ENCODE measurements around the gene CLASP1.
"Not testable (repeated sequence)": the region's sequence is repeated elsewhere in the genome, so short reads cannot be mapped to it uniquely, and the experiment has no call there.

DNA sequence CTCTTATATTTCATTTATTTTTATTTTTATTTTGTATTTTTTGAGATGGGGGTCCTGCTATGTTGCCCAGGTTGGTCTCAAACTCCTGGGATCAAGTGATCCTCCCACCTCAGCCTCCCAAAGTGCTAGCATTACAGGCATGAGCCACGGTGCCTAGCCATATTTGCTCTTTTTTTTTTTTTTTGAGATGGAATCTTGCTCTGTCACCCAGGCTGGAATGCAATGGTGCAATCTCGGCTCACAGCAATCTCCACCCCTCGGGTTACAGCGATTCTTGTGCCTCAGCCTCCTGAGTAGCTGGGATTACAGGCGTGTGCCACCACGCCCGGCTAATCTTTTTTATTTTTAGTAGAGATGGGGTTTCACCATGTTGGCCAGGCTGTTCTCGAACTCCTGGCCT, 317.9 kb downstream of the CLASP1 start:
- not testable (repeated sequence) for TF ChIP-seq POLR2AphosphoS5 (IDR thresholded peaks at IDR 0.05; ENCODE audit: low read depth, low read length); TAF1 (IDR thresholded peaks at IDR 0.05; ENCODE audit: low read depth, low read length); POLR2A (IDR thresholded peaks at IDR 0.05; ENCODE audit: low read depth, low read length); PAX5 (IDR thresholded peaks at IDR 0.05; ENCODE audit: insufficient read depth, low read length, severe bottlenecking); SPI1 (IDR thresholded peaks at IDR 0.05; ENCODE audit: low read depth, low read length); POU2F2 (IDR thresholded peaks at IDR 0.05; ENCODE audit: low read depth, low read length)

All from GM12891 (cell line).